HG02870 (cell line): ENCODE measurements around the gene CCDC146.
"Not testable (repeated sequence)": the region's sequence is repeated elsewhere in the genome, so short reads cannot be mapped to it uniquely, and the experiment has no call there.

ENCODE experiments used
- ATAC-seq: cut with Tn5 transposase; IDR thresholded peaks from one replicate; pipeline ENCODE4 v1.9.1; 2021; ENCODE audit warnings: mild to moderate bottlenecking, moderate library complexity; ENCODE audit not compliant: unreplicated experiment

CCDC146 gene

DNA sequence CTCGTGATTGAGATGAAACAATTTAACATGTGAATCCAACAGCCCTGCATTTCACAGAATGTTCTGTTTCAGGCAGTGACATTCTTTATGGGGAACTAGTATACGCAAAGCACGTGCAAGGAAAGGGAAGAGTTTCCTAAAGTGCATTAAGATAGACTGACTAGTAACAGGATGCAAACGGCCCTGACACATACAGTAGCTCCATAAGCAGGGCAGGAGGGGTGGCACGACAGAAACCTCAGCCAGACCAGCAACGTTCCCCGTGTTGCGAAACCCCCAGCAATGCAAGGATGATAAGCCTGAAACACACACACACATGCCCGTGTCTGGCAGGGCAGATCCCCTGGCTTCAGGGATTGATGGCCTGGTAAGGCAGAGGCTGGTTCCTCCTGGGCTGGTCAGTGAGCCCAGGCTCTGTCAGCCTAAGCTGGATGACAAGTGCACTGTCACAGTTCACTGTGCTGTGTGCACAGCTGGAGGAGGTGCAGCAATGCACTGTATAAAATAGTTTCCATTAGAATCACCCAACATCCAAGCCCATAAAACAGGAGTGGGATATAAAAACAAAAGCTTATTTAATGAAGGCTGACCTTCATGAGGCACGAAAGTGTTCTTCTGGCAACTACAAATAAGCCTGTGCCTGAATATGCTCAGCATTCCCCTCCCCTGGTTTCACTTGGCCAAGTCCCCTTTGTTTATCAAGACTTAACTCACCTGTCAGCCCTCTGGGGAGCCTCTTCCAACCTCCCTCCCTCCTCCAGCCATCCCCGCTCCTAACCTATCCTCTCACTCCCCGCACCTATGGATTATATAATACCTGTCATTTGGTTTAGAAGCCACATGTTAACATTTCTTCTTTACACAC, 204.9 kb downstream of the CCDC146 start:
- no peak for ATAC-seq

DNA sequence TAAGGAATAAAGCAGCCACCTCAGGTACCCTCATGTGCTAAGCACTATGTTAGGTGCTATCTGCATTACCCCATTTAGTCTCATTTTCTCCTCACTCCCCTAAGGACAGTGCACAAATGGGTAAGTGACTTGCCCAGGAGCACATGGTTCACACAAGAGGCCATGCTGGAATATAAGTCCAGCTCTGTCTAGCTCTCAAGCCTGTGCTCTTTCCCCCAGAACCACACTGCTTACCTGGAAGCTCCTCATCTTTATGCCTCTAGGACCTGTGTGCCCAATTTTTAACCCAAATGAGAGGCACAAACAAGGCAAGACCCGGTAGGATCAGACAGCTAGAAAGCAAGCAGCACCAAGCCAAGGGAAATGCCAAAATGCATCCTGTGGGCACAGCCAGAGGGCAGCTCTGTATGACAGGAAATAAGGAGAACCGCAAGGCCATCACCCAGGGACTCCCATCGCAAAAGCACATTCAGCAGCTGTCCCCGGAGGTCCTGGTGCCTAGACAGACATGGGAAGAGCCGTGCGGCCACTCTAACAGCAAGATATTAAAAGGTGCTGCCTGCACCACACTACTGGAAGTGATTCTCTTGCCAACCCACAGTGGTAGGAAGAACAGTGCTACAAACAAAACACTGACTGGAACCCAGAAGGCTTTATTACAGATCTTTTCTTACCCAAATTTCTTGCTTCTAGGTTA, 205.7 kb downstream of the CCDC146 start:
- ATAC-seq, result no peak

DNA sequence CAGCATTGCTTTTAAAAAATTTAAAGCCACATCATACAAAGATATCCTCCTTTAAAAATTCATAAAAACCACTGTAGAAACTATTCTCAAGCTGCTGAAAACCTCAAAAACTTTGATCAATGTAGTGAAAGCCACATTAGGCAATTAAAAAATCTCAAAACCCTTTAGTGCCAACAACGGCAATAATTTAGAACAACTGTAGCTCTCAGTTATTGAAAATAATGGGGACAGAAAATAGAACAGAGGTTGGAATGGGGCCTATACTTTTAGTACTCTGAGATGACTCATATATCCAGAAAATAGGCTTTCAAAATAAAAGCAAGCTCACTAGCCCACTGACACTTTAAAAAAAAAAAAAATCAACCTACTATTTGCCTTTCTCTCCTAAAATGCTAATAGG, 206.3 kb downstream of the CCDC146 start:
- ATAC-seq, result no peak

DNA sequence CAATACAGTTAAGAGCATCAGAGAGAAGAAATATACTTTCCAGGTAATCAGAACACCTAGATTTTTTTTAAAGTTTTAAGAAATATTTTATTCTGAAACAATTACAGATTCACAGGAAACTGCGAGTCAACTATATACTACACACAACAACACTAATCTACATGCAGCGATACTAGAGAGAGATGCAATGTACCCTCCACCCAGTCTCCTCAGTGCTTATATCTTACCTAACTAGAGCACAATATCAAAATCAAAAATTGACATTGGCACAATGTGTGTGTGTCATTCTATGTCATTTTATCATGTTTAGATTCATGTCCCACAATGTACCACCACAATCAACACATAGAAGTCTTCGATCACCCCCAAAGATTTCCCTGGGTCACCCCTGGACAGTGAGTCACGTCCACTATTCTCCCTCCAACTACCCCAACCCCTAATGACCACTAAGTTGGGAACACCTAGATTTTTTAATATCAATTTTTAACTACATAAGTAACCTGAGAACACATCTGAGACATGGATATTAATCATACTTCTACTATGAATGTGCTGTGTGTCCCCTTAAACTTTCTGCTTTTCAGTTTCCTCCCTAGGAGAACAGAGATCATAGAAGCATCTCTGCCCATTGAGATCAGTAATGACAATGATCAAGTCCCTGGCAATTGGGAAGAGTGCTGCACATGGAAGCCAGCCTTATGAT, 207.2 kb downstream of the CCDC146 start:
- peak; percentile 29 for ATAC-seq

DNA sequence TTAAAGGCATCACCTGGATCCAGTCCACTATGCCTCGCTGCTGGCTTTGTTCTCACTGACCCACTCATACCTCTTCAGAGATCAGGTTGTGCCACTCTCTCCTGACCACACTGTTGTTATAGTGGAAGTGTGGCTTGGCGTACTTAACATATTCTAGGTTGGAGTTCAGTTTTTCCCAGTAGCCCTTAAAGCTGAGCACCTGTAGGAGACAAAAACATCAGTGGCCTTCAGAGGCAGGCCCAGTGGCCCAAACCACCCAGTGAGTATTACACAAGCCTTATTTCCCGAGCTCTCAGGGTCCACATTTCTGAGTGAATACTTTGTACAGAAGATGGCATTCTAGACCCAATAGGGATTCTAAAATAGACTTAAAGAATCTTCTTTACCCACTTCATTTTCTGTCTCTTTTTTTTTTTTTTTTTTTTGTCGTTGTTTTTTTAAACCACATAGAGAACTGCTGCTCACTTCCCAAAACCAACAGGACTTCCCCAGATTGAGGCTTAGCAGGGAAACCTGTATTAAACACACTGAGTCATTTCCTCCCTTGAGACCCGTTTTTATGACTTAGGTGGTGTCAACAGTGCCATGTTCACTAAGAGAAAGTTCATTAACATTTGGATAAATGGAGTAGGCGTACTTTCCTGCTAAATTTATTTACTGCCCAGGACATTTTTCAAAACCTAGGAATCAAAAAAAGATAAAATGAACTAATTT, 207.9 kb downstream of the CCDC146 start:
- ATAC-seq, result peak; percentile 64

- peak; percentile 57 for ATAC-seq
Observed at GRCh38 chr7:77331938-77332695, 209.7 kb downstream of the CCDC146 start.

GRCh38 chr7:77334039-77334438, 211.6 kb downstream of the CCDC146 start:
- not testable (repeated sequence) for ATAC-seq

- ATAC-seq, result no peak
Observed at GRCh38 chr7:77335581-77335980, 213.2 kb downstream of the CCDC146 start.

DNA sequence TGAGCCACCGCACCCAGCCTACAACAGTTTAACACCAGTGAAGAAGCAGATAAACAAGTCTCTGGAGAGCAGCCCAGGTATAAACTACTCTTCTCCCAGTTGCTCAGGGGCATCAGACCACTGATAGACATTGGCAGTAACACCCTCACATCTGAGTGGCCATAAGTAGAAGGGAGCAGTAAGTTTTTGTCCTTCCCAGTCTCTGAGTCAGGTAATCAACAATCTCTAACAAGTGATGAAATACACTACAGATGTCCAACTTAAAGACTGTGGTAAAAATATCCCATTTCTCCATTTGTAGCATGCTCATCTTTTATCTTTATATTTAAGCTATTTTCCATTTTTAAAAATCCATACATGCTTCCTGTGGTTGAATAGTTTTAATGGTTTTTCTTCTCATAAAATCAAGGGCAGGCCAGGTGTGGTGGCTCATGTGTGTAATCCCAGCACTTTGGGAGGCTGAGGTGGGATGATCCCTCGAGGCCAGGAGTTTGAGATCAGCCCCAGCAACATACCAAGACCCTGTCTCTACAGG, 215.1 kb downstream of the CCDC146 start:
- no peak for ATAC-seq

GRCh38 chr7:77338260-77338659, 215.8 kb downstream of the CCDC146 start:
- ATAC-seq, result no peak

- no peak for ATAC-seq
Observed at GRCh38 chr7:77338883-77339629, 216.6 kb downstream of the CCDC146 start.

DNA sequence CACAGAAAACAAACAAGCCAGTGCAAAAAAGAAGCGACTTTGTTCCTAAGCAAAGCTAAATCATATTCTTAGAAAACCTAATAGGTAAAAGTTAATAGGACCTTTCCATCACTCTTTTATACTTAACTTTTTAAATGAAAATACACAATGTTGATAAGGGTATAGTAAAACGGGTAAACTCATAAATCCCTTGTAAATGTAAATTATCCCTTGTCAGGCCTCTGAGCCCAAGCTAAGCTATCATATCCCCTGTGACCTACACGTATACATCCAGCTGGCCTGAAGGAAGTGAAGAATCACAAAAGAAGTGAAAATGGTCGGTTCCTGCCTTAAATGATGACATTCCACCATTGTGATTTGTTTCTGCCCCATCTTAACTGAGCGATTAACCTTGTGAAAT, 217.3 kb downstream of the CCDC146 start:
- ATAC-seq, result no peak
